Osteoblast (primary cell): Measurements from ENCODE around the gene WDR5. TPM values are rescaled to one million over a fixed set of nuclear protein-coding genes. Genes with fewer than 3 reads are reported as not detected.

Source experiments
- DNase-seq: peaks from one replicate; pipeline ENCODE4 v3.0.0; 2011; ENCODE audit warnings: low spot score, mixed read lengths; ENCODE audit not compliant: insufficient read length; ENCODE audit errors: missing footprints
- H2AFZ ChIP-seq: 2 replicates; pipeline ENCODE4 v1.6.0; 2011; ENCODE audit warnings: mild to moderate bottlenecking, low read length
- H3K27ac ChIP-seq: 2 replicates; pipeline ENCODE4 v1.5.1; 2011; ENCODE audit warnings: mild to moderate bottlenecking, low read depth, low read length, moderate library complexity
- H3K27me3 ChIP-seq: 2 replicates; pipeline ENCODE4 v1.6.0; 2012; ENCODE audit warnings: mild to moderate bottlenecking, control low read depth, inconsistent platforms, low read length, moderate library complexity; ENCODE audit not compliant: insufficient read depth
- H3K36me3 ChIP-seq: 2 replicates; pipeline ENCODE4 v1.5.1; 2011; ENCODE audit warnings: mild to moderate bottlenecking, low read length, control low read depth, moderate library complexity; ENCODE audit not compliant: insufficient read depth
- H3K4me1 ChIP-seq: 2 replicates; pipeline ENCODE4 v1.5.1; 2011; ENCODE audit warnings: mild to moderate bottlenecking, low read length, control low read depth, moderate library complexity; ENCODE audit not compliant: insufficient read depth
- H3K4me2 ChIP-seq: 2 replicates; pipeline ENCODE4 v1.6.0; 2011; ENCODE audit warnings: mild to moderate bottlenecking, low read length; ENCODE audit not compliant: insufficient read depth
- H3K4me3 ChIP-seq: fragments of 200-600 bp; sonication (generic); 3 replicates; pipeline ENCODE4 v1.5.1; 2012; ENCODE audit warnings: mild to moderate bottlenecking, low read length, inconsistent platforms; ENCODE audit not compliant: insufficient read depth
- H3K79me2 ChIP-seq: 2 replicates; pipeline ENCODE4 v1.6.0; 2012; ENCODE audit warnings: mild to moderate bottlenecking, low read length, control low read depth, inconsistent platforms; ENCODE audit not compliant: insufficient read depth
- H3K9me3 ChIP-seq: 2 replicates; pipeline ENCODE4 v1.5.1; 2011; ENCODE audit warnings: low read depth, low read length, control low read depth
- H4K20me1 ChIP-seq: 2 replicates; pipeline ENCODE4 v1.6.0; 2012; ENCODE audit warnings: mild to moderate bottlenecking, low read length, control low read depth; ENCODE audit not compliant: insufficient read depth
- total RNA-seq: library from RNA; depleted of rRNA; stranded (reverse); fragments of >200 nt; gene quantifications from 2 replicates; pipeline ENCODE4 v1.2.3, GENCODE V29; 2012
- TF ChIP-seq, protein P1 (sequence below): IDR thresholded peaks from 2 replicates; pipeline ENCODE4 v1.5.1; 2011; ENCODE audit warnings: mild to moderate bottlenecking, low read depth, low read length, moderate library complexity; ENCODE audit errors: extremely low read depth

Gene WDR5
- total RNA-seq, 1 donor, result 17.4 TPM

DNA sequence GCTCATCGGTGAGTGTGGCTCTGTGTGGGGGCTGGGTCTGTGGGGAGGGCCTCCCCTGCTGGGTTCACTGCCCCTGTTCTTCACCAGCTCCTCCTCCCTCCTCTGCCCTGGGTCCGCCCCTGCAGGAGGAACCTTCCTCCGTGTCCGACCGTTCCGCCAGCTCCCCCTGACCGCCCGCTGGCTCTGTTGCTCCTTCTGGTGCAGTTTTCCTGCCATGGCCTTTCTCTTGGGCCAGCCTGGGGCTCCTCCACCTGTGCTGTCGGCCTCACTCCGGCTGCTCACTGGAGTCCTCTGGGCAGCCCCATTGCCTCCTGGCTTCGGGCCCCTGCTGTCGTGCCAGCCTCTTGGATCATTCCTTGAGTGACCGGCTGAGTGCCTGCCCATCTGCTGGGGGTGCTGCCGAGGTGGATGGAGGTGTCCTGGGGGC is 16.2 kb downstream of the WDR5 start:
- no peaks in the 10 kb centered on the region for H3K79me2 ChIP-seq
- no peak for DNase-seq
- peaks cover 83% of the 10 kb centered on the region for H3K36me3 ChIP-seq
- no peak overlapping the region for H3K27ac ChIP-seq
- no peaks in the 10 kb centered on the region for H3K9me3 ChIP-seq
- no peak overlapping the region for H3K4me2 ChIP-seq
- TF ChIP-seq, protein P1, sequence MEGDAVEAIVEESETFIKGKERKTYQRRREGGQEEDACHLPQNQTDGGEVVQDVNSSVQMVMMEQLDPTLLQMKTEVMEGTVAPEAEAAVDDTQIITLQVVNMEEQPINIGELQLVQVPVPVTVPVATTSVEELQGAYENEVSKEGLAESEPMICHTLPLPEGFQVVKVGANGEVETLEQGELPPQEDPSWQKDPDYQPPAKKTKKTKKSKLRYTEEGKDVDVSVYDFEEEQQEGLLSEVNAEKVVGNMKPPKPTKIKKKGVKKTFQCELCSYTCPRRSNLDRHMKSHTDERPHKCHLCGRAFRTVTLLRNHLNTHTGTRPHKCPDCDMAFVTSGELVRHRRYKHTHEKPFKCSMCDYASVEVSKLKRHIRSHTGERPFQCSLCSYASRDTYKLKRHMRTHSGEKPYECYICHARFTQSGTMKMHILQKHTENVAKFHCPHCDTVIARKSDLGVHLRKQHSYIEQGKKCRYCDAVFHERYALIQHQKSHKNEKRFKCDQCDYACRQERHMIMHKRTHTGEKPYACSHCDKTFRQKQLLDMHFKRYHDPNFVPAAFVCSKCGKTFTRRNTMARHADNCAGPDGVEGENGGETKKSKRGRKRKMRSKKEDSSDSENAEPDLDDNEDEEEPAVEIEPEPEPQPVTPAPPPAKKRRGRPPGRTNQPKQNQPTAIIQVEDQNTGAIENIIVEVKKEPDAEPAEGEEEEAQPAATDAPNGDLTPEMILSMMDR, result no peak
- no peak overlapping the region for H2AFZ ChIP-seq
- peaks cover 13% of the 10 kb centered on the region for H4K20me1 ChIP-seq
- H3K27me3 ChIP-seq, result no peaks in the 10 kb centered on the region
- no peaks in the 10 kb centered on the region for H3K4me1 ChIP-seq
- no peak overlapping the region for H3K4me3 ChIP-seq

DNA sequence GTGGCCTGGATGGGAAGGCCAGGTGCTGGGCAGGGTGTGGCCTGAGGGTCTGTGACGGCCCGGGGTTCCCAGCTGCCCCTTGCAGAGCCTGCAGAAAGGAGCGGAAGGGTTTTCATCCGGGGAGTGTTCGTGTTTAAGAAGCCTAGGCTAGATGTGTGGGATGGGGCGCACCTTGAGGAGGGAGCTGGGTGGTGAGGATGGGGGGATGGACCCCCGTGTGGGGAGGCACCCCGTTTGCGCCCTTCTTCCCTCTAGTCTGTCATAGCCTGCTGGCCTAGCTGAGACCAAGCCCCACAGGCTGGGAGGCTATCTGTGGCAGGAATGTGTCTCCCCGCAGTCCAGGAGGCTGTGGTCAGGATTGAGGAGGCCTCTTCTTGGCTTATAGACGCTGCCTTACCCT is 16.6 kb downstream of the WDR5 start:
- Histone ChIP-seq H3K4me1 (no peaks in the 10 kb centered on the region), H3K36me3 (peaks cover 83% of the 10 kb centered on the region), H3K9me3 (no peaks in the 10 kb centered on the region), H3K79me2 (no peaks in the 10 kb centered on the region), H3K4me2 (no peak overlapping the region), H2AFZ (no peak overlapping the region), H4K20me1 (peaks cover 12% of the 10 kb centered on the region), H3K27ac (no peak overlapping the region), H3K27me3 (no peaks in the 10 kb centered on the region), H3K4me3 (no peak overlapping the region)
- TF ChIP-seq, protein P1, result no peak
- no peak for DNase-seq

DNA sequence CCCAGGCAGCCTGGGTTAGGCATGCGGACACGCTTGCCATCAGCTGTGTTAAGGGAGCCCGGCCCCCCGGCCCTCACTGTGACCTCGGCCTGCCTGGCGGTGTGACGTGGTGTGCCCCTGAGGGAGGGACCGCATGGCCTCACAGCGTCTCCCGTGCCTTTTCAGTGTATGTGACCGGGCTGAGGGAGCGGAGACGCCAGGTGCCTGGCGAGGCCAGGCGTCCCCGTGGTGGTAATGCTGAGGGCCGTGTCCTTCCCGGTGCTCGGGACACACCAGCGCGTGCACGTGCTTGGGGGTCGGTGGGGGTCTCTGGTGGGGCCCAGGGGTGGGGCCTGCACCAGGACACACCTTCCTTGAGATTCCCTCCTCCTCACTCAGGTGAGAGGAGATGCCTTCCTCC is 17.6 kb downstream of the WDR5 start:
- Histone ChIP-seq H3K27ac (no peak overlapping the region), H2AFZ (no peak overlapping the region), H3K27me3 (no peaks in the 10 kb centered on the region), H4K20me1 (peaks cover 12% of the 10 kb centered on the region), H3K4me3 (no peak overlapping the region), H3K4me2 (no peak overlapping the region), H3K36me3 (peaks cover 84% of the 10 kb centered on the region), H3K79me2 (no peaks in the 10 kb centered on the region), H3K9me3 (no peaks in the 10 kb centered on the region), H3K4me1 (no peaks in the 10 kb centered on the region)
- TF ChIP-seq, protein P1, result no peak
- DNase-seq, result no peak

DNA sequence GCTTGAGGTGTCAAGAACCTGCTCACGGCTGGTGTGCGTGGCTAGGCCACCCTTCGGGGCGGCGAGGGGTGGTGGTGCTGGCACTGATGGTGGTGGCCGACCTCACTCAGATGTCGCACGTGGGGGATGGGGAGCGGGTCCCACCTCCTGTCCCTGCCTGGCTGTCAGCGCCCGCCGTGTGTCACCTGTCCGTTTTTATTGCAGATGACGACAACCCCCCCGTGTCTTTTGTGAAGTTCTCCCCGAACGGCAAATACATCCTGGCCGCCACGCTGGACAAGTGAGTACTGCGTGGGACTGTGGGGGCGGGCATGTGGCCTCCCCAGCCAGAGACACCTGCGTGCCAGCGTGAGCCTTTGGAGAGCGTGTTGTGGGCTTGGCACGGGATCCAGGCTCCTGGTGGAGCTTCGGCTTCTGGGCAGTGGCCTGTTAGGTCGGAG is 18.4 kb downstream of the WDR5 start:
- Histone ChIP-seq H3K4me3 (no peak overlapping the region), H3K27me3 (no peaks in the 10 kb centered on the region), H3K79me2 (no peaks in the 10 kb centered on the region), H2AFZ (no peak overlapping the region), H4K20me1 (peaks cover 9% of the 10 kb centered on the region), H3K9me3 (no peaks in the 10 kb centered on the region), H3K4me2 (no peak overlapping the region), H3K4me1 (no peaks in the 10 kb centered on the region), H3K27ac (no peak overlapping the region), H3K36me3 (peaks cover 79% of the 10 kb centered on the region)
- TF ChIP-seq, protein P1, result no peak
- no peak for DNase-seq
